Measurements from ENCODE around the gene ITGAL. TPM values are rescaled to one million over a fixed set of nuclear protein-coding genes. Genes with fewer than 3 reads are reported as not detected.
A peak's percentile ranks its signal among the peaks of the same experiment; 100 is the strongest.

The ITGAL gene
- total and polyA plus RNA-seq, 2 of the 13 experiments (the other 11 are each of a cell fraction or from before 2014, with no cell fraction given) = 0.86 to 1.2 TPM

GRCh38 chr16:30447512-30448226 is 24.9 kb upstream of the ITGAL start (continued):
- TF ChIP-seq PATZ1 (CRISPR knock-in tag; IDR thresholded peaks at IDR 0.05) (peak; percentile 29), PITX1 (CRISPR knock-in tag; IDR thresholded peaks at IDR 0.05) (peak; percentile 92), ZFP1 (CRISPR knock-in tag; IDR thresholded peaks at IDR 0.05) (peak; percentile 89), GTF2F1 (IDR thresholded peaks at IDR 0.05; ENCODE audit: low read length) (no peak), CENPT (CRISPR knock-in tag; IDR thresholded peaks at IDR 0.05; ENCODE audit: low read depth) (no peak), HOXA3 (CRISPR knock-in tag; IDR thresholded peaks at IDR 0.05) (peak; percentile 72; the same call in 1 of the 2 replicates), ZNF451 (CRISPR knock-in tag; IDR thresholded peaks at IDR 0.05) (no peak), ZBED4 (CRISPR knock-in tag; IDR thresholded peaks at IDR 0.05; ENCODE audit: borderline replicate concordance) (peak; percentile 38; the same call in 1 of the 2 replicates), BATF2 (CRISPR knock-in tag; IDR thresholded peaks at IDR 0.05) (no peak), TFAP4 (IDR thresholded peaks at IDR 0.05; ENCODE audit: borderline replicate concordance, low read depth) (peak; percentile 84), ZNF605 (CRISPR knock-in tag; IDR thresholded peaks at IDR 0.05) (peak; percentile 9; the same call in 1 of the 2 replicates), ZNF432 (CRISPR knock-in tag; IDR thresholded peaks at IDR 0.05; ENCODE audit: borderline replicate concordance) (no peak), PHF21A (CRISPR knock-in tag; IDR thresholded peaks at IDR 0.05) (peak; percentile 92), ZNF841 (CRISPR knock-in tag; IDR thresholded peaks at IDR 0.05; ENCODE audit: borderline replicate concordance) (no peak), ZBTB21 (CRISPR knock-in tag; IDR thresholded peaks at IDR 0.05) (peak; percentile 45; the same call in 1 of the 2 replicates), REL (CRISPR knock-in tag; conservative IDR thresholded peaks at IDR 0.05) (no peak), MXD4 (CRISPR knock-in tag; IDR thresholded peaks at IDR 0.05) (peak; percentile 81; the same call in 1 of the 2 replicates), KDM5B (CRISPR knock-in tag; IDR thresholded peaks at IDR 0.05; ENCODE audit: borderline replicate concordance) (0 out of 2 replicates have a peak, but pooled peaks have one; percentile 67), FOSL2 (CRISPR knock-in tag; IDR thresholded peaks at IDR 0.05) (peak; percentile 72), HDAC2 (CRISPR knock-in tag; IDR thresholded peaks at IDR 0.05) (peak; percentile 93), KDM1A (CRISPR knock-in tag; IDR thresholded peaks at IDR 0.05) (peak; percentile 97), AGO1 (IDR thresholded peaks at IDR 0.05; ENCODE audit: low read depth, low read length, poor library complexity, severe bottlenecking) (no peak)
